Stimulated activated naive B cell treated with anti-CD40 and anti-IgM and Interleukin-4, amounts not matched to agents 10 μg/mL and 1 μg/mL and 100 μg/mL, for 72 hours (primary cell): ENCODE data around the gene TBCC.
"Not testable (repeated sequence)": the region's sequence is repeated elsewhere in the genome, so short reads cannot be mapped to it uniquely, and the experiment has no call there.

ENCODE experiments used
- ATAC-seq, 2 donors: fragments of 150-1000 bp; cut with Tn5 transposase; replicated peaks; 2 replicates each; pipeline ENCODE4 v1.10.0; 2021; ENCODE audit warnings: moderate library complexity in 1 of 2
- DNase-seq: peaks from one replicate; pipeline ENCODE4 v3.0.0; 2021
- H3K27ac Mint-ChIP-seq: one replicate; pipeline ENCODE4 v1.8.0; 2022; ENCODE audit warnings: mild to moderate bottlenecking, mixed read lengths
- H3K27me3 Mint-ChIP-seq, 2 donors: one replicate each; pipeline ENCODE4 v1.8.0; 2022; ENCODE audit warnings: mixed read lengths in 2 of 2
- H3K36me3 Mint-ChIP-seq, 2 donors: one replicate each; pipeline ENCODE4 v1.8.0; 2022; ENCODE audit warnings: mixed read lengths in 2 of 2, mild to moderate bottlenecking in 1 of 2
- H3K4me1 Mint-ChIP-seq, 2 donors: one replicate each; pipeline ENCODE4 v1.8.0; 2022; ENCODE audit warnings: mixed read lengths in 2 of 2, mild to moderate bottlenecking in 1 of 2
- H3K4me3 Mint-ChIP-seq, 2 donors: one replicate each; pipeline ENCODE4 v1.8.0; 2022; ENCODE audit warnings: mild to moderate bottlenecking in 2 of 2, mixed read lengths in 2 of 2, moderate library complexity in 1 of 2
- H3K9me3 Mint-ChIP-seq, 2 donors: one replicate each; pipeline ENCODE4 v1.8.0; 2022; ENCODE audit warnings: mixed read lengths in 2 of 2, mild to moderate bottlenecking in 1 of 2

The TBCC gene

DNA sequence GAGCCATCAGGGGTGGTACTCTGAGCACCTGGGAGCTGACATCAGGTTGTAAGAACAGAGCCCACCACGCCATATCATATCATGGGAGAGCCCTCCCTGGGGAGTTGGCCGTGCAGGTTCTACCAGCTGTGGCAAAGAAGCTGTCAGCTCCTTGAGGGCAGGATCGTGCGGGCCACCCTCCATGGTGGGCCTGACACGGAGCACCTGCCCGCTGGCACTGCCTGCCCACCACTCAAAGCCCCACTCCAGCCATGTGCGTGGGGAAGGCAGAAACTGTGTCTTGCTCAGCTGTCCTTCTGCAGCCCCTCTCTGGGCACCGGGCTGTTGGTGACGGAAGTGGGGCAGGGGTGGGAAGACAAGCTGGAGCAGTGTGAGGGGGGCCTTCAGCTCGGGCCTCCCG, 37.8 kb downstream of the TBCC start:
- Mint-ChIP-seq H3K27me3 (peaks cover 0 to 3% of the 10 kb centered on the region in 2 donors), H3K9me3 (peaks cover 5% of the 10 kb centered on the region in 2 donors), H3K4me1 (no peaks in the 10 kb centered on the region), H3K4me3 (no peak overlapping the region), H3K36me3 (peaks cover 0 to 2% of the 10 kb centered on the region in 2 donors), H3K27ac (no peak overlapping the region)
- no peak for ATAC-seq
- no peak for DNase-seq

- Mint-ChIP-seq H3K27ac (no peak overlapping the region), H3K9me3 (peaks cover 5% of the 10 kb centered on the region in 2 donors), H3K36me3 (peaks cover 0 to 2% of the 10 kb centered on the region in 2 donors), H3K4me3 (no peak overlapping the region), H3K4me1 (no peaks in the 10 kb centered on the region), H3K27me3 (peaks cover 0 to 3% of the 10 kb centered on the region in 2 donors)
- DNase-seq (no peak), ATAC-seq (no peak)
These were observed 38.3 kb downstream of the TBCC start for GRCh38 chr6:42707595-42707994.

GRCh38 chr6:42704937-42705374, 40.9 kb downstream of the TBCC start:
- DNase-seq (no peak), ATAC-seq (no peak)
- no peaks in the 10 kb centered on the region for H3K9me3 Mint-ChIP-seq
- H3K27me3 Mint-ChIP-seq, result peaks cover 0 to 3% of the 10 kb centered on the region in 2 donors
- no peak overlapping the region for H3K4me3 Mint-ChIP-seq
- no peaks in the 10 kb centered on the region for H3K4me1 Mint-ChIP-seq
- H3K36me3 Mint-ChIP-seq, result no peaks in the 10 kb centered on the region
- no peak overlapping the region for H3K27ac Mint-ChIP-seq

- ATAC-seq, result no peak
- DNase-seq, result no peak
- Mint-ChIP-seq H3K27me3 (peaks cover 0 to 3% of the 10 kb centered on the region in 2 donors), H3K9me3 (no peaks in the 10 kb centered on the region), H3K36me3 (no peaks in the 10 kb centered on the region), H3K27ac (no peak overlapping the region), H3K4me1 (no peaks in the 10 kb centered on the region), H3K4me3 (no peak overlapping the region)
These were observed 41.5 kb downstream of the TBCC start for GRCh38 chr6:42704251-42704936.

DNA sequence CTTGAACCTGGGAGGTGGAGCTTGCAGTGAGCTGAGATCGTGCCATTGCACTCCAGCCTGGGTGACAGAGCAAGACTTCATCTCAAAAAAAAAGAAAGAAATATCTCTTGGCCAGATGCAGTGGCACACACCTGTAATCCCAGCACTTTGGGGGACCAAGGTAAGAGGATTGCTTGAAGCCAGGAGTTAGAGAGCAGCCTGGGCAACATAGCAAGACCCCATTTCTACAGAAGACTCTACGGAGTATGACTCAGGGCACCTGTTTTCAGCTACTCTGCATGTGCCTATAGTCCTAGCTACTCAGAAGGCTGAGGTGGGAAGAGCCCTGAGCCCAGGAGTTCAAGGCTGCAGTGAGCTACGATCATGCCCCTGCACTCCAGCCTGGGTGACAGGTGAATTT, 43.1 kb downstream of the TBCC start:
- not testable (repeated sequence) for H3K27me3 Mint-ChIP-seq, H3K27ac Mint-ChIP-seq, ATAC-seq, H3K9me3 Mint-ChIP-seq, H3K36me3 Mint-ChIP-seq, H3K4me1 Mint-ChIP-seq, DNase-seq, H3K4me3 Mint-ChIP-seq

DNA sequence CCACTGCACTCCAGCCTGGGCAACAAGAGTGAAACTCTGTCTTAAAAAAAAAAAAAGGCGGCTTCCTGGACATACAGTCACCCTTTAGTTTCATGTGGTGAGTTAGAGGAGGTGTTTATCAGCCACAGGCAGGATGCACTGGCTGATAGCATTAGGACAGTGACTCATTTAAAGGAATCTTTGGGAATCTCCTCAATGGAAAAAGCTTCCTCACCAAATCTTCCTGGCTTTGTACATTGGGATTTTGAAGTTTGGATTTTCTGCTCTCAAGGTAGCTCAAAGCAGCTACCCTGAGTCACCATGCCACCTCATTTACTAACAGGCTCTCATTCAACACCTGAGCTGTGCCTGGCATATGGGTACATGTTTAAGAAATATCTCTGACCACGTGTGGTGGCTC, 43.7 kb downstream of the TBCC start:
- peaks cover 0 to 2% of the 10 kb centered on the region in 2 donors for H3K4me1 Mint-ChIP-seq
- no peaks in the 10 kb centered on the region for H3K36me3 Mint-ChIP-seq
- ATAC-seq, result no peak
- DNase-seq, result no peak
- no peaks in the 10 kb centered on the region for H3K27me3 Mint-ChIP-seq
- H3K9me3 Mint-ChIP-seq, result no peaks in the 10 kb centered on the region
- no peak overlapping the region for H3K27ac Mint-ChIP-seq
- no peak overlapping the region for H3K4me3 Mint-ChIP-seq

DNA sequence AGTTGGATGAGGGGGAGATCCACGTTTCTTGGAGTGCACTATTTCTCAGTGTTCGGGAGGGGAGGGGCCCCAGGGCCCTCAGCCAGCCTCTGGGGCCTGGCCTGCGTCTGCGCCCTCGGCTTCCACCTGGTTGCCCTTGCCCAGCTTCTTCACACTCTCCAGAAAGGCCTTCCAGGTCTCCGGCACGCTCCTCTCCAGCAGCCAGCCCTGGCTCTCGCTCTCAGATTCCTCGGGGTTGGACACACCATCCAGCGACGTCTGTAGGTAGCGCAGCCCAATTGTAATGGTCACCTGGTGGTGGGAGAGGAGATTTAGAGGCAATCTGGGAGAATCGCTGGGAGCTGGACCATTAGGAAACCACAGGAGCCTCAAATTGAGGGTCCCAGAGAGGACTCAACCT, 47.7 kb downstream of the TBCC start:
- Mint-ChIP-seq H3K4me1 (peaks cover 15 to 18% of the 10 kb centered on the region in 2 donors), H3K27me3 (no peaks in the 10 kb centered on the region), H3K4me3 (no peak overlapping the region), H3K36me3 (peaks cover 11 to 16% of the 10 kb centered on the region in 2 donors), H3K27ac (peak overlapping the region; percentile 5), H3K9me3 (no peaks in the 10 kb centered on the region)
- DNase-seq (no peak), ATAC-seq (no peak)

GRCh38 chr6:42697268-42697655, 48.6 kb downstream of the TBCC start:
- DNase-seq (no peak), ATAC-seq (no peak)
- Mint-ChIP-seq H3K27ac (peak overlapping the region; percentile 20), H3K4me3 (no peak overlapping the region), H3K9me3 (no peaks in the 10 kb centered on the region), H3K4me1 (peaks cover 15 to 26% of the 10 kb centered on the region in 2 donors), H3K27me3 (no peaks in the 10 kb centered on the region), H3K36me3 (peaks cover 11 to 20% of the 10 kb centered on the region in 2 donors)

GRCh38 chr6:42696526-42697267, 49.2 kb downstream of the TBCC start:
- H3K4me1 Mint-ChIP-seq, result peaks cover 15 to 27% of the 10 kb centered on the region in 2 donors
- H3K9me3 Mint-ChIP-seq, result no peaks in the 10 kb centered on the region
- H3K27ac Mint-ChIP-seq, result peak overlapping the region; percentile 20
- H3K4me3 Mint-ChIP-seq, result no peak overlapping the region
- no peaks in the 10 kb centered on the region for H3K27me3 Mint-ChIP-seq
- H3K36me3 Mint-ChIP-seq, result peaks cover 11 to 20% of the 10 kb centered on the region in 2 donors
- DNase-seq (no peak), ATAC-seq (no peak)

GRCh38 chr6:42694586-42694985, 51.3 kb downstream of the TBCC start:
- no peak overlapping the region for H3K4me3 Mint-ChIP-seq
- H3K4me1 Mint-ChIP-seq, result peaks cover 15 to 27% of the 10 kb centered on the region in 2 donors
- peaks cover 17 to 35% of the 10 kb centered on the region in 2 donors for H3K36me3 Mint-ChIP-seq
- peak overlapping the region; percentile 68 for H3K27ac Mint-ChIP-seq
- H3K27me3 Mint-ChIP-seq, result no peaks in the 10 kb centered on the region
- no peaks in the 10 kb centered on the region for H3K9me3 Mint-ChIP-seq
- no peak for ATAC-seq
- DNase-seq, result no peak
